Stimulated activated CD8-positive, alpha-beta memory T cell treated with anti-CD3 and anti-CD28 coated beads, Interleukin-4, amount 100 ng/mL, for 48 hours (primary cell): ENCODE measurements around the gene APOD.
"Not testable (repeated sequence)": the region's sequence is repeated elsewhere in the genome, so short reads cannot be mapped to it uniquely, and the experiment has no call there.

Experiments
- DNase-seq: peaks from one replicate; pipeline ENCODE4 v3.0.0-alpha.2; 2020

APOD gene

DNA sequence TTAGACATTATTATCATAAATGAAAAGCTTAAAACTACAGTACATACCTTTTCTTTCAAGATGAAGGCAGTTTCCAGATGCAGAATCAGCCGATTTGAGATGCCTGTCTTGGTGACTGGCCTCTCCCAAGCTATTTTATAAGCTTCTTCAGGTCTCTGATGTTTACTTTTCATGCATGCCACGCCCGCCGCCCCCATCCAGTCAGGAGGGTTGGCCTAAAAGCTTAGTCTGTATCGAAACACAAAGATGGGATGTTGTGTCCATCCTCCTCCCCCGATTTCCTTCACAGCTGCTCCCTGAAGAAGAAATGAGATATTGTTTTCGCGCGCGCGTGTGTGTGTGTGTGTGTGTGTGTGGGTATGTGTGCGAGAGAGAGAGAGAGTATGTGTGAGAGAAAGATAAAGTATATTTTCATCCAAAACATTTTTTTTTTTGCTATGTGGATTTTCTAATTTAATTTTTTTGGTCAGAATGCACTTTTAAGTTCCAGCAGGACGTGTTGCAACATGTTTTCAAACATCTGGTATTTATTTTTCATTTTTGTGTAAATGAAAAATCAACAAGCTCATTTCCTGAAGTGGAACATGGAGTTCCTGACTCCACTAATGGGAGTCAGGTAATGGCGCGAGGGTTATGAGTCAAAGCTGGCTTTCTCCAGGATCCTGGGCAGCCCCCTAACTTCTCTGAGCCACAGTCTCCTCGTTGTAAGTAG lies at the start of gene APOD:
Gene APOD, minus strand, starts transcription at position 110 of the 712 bp plus-strand sequence. CDS start 4,479 bp downstream, outside the sequence.
- no peak for DNase-seq

DNA sequence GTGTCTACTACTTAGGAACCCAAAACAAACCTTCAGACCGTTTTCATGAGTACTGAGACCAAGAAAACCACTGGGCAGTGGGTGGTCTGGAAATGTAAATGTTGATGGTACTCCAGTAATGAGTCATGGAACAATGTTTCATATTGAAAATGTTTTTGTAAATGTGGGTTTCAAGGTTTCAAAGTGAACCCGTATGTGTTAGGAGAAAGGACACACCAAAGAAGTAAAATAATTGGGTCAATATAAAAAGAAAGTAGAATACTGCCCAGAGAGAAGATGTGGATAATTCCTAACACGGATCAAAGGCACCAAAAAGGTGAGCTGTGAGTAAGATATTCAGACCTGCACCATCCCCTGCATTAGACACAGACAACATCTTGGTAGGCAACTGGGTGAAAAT lies 49.6 kb upstream of the APOD start:
- not testable (repeated sequence) for DNase-seq

DNA sequence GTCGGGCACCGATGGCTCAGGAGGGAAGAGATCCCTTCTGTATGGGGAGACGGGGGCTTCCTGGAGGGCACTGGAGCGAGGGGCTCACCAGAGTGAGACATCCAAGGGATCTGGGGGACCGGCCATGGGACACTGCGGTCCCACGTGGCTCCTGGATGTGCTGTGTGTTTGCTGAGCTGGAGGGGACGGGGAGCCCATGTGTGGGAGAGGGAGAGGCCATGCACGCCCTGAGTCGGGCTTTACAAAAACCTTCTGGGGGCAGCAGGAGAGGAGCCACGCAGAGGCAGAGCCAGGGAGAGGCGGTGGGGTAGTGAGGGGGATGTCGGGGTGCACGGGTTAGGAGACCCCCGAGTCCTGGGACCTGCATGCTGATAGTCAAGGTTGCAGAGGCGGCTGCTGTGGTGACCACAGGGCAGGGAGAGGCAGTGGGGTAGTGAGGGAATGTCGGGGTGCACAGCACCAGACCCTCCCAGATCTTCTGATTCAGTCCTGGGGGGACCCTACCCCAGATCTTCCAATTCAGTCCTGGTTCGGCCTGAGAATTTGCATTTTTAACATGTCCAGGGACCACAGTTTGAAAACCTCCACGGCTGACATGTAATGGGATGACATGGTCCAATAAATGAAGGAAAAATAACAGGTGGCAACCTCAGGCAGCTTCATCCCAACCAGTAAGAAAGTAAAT lies 48.9 kb upstream of the APOD start:
- DNase-seq = peak; percentile 39

DNA sequence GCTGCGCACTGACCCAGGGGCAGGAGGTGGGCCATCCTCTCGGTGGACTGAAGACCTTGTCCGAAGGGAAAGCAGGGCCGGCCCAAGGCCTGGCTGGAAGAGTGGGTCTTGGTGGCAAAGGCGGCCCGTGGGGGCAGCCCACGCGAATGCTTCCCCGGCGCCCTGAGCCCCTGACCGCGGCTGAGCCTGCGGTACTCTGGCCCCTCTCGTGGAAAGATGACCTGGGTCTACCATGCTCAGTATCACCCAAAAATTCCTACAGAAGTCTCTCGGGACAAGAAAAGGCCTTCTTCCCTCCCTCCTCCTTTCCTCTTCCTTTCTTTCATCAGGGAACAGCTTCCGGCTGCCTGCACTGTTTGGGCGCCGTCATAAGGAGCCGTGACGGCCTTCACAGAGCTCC lies 48.3 kb upstream of the APOD start:
- peak; percentile 22 for DNase-seq

DNA sequence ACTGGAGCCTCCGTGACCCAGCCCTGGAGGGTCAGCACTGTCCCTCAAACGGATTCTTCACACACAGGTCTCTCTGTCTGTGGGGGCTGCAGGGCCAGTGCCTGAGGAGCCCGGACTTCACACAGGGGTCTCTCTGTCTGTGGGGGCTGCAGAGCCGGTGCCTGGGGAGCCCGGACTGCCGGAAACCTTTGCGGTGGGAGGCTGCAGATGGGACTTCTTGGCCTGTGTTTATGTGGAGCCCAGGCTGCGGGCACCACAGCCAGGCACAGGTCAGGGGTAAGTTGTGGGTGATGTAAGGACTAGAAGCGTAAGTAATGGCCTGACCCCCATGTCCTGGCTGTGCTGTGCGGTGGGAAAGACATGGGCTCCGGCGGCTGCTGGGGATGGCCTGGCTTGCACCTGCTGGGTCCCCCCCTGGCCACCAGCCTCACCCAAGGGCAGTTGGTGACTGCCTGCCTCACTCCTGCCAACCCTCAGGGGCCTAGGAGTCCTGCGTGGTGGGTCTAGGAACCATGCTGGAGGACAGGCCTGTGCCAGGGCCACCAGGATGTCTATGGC lies 47.3 kb upstream of the APOD start:
- not testable (repeated sequence) for DNase-seq

DNA sequence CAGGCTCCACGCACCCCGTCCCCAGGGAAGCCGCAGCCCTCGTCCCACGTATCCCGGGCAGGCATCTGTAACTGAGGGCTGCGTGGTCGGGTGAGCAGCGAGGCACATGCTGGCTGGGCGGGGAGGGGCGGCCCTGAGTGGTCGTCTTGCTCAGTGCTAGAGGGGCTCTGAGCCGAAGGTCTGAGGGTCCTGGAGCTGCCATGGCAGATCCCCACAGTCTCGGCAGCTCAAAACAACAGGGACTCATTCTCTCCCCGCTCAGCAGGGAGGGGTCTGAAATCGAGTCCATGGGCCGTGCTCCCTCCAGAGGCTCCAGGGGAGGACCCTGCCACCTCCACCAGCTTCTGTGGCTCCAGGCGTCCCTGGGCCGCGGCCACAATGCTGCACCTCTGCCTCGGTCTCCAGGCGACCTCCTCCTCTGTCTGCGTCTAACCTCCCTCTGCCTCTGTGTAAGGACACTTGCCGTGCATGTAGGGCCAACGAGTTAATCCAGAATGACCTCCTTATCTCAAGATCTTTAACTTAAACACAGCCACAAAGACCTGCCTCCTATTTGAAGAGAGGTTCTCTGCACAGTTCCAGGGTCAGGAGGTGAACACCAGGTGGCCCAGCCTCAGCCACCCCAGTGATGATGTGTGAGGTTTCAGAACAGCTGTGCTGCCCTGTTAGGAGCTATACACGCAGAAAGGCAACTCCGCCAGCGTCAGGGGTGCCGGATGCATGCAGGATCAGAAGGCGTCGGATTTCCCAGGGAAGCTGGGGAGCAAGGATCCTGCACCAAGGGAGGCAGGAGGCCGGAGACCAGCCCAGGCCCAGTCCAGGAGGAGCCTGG lies 46.6 kb upstream of the APOD start:
- DNase-seq = peak; percentile 21

DNA sequence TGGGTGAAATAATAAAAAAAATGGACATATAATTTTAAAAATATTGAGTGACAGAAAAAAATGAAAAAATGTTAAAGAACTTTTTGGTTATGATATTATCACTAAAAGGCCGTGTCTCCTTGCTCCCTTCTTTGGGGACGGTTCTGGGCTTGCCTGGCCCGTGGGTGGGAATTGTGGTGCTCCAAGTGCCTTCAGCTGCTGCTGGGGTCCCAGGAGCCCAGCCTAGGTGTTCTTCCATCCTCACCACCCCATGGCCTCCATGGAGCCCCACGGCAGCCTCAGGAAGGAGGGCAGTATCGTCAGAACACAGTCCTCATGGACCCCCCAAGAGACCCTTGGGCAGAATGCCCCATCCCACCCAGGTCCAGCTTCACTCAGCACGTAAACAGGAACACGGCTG lies 45.9 kb upstream of the APOD start:
- DNase-seq = not testable (repeated sequence)

DNA sequence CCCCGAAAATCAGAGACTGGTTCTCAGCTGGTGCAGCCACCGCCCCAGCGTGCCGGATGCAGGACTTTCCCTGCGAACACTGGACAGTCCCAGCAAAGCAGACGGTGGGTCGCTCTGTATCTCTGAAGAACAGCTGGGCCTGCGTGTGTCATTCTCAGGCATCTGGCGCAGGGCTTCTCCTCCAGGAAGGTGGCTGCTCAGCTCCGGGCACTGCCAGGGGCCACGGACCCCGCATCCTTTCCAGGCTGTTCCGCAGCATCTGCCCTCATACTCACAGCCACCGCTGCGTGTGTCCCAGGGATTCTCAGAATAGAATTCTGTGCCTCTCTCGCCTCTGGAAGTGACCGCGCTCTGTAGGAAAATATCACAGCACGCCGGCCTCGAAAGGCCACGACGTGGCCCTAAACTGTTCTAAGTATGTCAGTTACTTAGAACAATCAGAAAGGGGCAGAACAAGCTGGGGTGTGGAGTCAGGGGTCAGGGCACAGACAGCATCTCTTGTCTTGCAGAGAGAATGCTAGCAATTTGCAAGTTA lies 44.7 kb upstream of the APOD start:
- DNase-seq = peak; percentile 25

DNA sequence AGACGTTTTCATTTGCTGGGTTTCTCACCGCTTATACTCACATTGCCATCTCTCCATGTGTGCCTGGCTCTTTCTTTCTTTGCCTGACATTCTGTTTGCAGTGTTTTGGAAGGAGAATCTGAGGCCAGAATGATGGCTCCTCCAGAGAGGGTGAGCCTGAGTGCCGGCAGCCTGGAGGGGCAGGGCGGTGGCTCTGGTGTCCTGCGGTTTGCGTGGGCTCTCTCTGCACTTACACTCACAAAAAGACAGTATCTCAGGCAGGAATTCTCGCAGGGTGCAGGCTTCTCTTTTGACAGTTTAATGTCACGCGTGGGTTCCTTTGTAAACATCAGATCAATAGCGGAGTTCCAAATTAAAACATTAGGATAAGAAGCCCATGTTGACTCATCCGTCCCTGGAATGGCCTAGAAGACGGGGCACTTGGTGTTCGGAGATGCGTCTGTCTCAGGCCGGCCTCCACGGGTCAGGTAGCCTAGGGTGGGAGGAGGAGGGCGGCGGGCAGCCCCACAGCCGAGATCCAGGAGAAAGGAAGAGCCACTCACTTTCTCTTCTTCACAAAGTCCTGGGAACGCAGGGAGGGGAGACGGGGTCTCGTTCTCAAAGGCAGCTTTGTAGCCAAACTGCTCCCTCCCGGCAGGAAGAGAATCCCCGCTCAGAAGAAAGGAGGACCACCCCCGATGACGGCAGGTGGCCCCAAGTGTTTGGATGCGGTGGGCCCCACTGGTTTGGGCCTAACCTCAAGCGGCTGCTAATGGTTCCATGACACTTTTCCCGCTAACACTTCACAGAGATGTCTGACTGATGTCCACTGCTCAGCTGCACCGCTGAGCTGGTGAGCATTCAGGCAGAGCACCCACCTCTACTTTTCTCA lies 44.0 kb upstream of the APOD start:
- peak; percentile 22 for DNase-seq

DNA sequence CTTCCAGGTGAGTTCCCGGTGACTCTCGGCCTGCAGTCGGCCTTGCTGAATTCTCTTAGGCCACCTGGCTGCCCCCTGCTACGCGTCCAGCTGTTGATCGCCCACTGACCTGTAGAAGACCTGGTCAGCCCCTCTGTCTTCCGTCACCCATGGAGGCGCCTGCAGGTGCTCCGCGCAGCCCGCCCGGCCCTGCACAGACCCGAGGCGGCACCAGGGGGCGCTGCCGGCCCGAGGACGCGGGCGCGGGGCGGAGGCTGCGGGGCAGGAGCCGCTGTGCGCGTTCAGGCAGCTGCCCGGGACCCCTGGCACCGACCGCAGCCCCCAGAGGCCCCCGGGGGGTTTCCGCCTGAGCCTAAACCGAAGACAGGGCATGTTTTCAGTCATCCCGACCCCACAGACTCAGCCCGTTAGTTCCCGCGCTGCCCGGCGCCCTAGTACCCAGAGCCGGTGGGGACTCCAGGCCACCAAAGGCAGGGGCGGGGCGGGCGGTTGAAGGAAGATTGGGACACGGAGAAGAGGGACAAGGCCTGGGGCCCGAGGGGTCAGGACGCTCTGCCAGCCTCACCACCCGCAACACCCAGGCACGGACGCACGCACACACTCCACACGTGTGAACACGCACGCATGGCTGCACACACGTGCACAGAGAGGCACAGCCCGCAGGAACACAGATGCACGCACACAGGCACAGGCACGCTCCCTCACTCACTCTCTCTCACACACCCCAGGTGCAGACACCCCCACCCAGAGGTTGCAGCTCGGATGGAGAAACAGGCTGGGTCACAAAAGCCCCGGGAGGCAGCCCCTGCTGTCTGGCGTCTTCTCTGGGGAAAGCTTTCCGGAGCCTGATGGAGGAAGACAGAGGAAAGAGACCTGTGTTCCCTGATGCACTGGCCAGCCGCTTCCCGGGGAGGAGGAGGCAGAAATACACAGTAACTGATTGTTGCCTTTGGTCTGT lies 41.1 kb upstream of the APOD start:
- DNase-seq = peak; percentile 12

DNA sequence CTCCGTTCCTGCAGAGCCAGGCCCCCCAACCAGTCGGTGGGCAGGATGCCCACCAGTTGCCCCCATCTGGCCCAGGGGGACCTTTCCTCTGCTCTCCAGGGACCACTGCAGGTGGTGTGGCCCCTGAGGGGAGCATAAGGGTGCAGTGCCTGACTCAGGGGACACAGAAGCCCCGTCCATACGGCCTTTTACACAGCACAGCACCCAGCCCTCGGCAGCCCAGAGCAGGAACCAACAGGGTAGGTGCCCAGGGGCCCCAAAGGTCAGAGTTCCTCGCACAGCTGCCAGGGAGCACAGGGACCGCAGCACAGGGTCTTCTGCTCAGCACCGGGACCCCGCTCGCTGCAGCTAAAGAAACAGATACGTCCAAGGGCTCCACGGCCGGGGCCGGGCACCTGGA lies 40.4 kb upstream of the APOD start:
- DNase-seq = not testable (repeated sequence)

DNA sequence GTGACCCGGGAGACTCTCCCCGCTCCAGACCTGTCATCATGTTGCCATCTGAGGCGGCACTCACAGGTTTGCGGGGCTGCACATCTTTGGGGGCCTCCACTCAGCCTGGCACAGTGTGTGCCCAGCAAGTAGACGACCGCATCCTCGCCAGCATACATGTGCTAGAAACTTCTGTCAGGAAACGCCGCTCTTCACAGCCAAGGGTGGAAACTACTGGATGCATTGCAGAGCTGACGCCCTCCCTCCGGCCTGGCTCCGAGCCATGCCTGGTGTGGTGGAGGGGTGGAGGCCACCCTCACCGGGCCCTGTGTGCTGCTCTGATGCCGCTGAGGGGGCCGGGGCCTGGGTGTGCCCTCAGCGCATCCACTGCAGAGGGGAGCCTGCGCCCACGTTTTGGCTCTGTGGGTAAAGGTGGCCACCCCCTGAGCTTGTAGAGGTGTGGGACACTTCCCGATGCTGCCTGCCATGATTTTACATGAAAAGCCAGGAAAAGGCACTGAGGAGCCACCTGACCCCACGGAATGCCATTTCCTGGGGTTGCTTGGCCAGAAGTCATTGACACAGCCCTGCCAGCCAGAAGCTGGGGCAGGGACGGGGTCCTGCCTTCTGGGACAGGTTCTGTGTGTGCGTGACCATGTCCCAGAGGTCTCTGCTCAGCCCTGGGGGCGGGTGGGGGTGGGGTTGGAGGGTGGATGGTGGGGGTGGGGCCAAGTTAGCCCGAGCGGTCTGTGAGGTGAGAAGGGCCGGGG lies 39.7 kb upstream of the APOD start:
- DNase-seq = peak; percentile 22

DNA sequence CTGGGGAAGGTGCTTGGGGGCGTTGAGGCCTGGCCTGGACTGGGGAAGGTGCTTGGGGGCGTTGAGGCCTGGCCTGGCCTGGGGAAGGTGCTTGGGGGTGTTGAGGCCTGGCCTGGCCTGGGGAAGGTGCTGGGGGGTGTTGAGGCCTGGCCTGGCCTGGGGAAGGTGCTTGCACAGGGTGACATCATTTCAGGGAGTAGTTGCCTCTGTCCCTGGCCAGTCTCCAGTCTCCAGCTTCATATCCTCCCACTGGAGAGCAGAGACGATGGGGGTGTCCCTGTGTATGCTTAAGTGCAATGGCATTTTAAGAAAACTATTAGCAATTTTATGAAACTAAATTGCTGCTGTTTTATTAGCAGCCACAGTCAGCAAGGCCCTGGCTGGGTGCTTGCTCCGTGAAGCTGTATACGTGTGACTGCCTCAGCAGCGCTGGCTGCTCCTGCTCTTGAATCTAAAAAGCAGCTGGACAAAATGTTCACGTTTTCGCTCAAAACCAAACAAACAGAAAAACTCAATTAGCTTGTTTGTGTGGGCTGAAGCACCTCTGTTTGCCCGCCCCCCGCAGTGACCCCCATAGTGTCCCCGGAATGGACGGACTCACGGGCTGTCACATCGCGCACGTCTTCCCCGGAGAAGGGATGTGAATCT lies 38.9 kb upstream of the APOD start:
- not testable (repeated sequence) for DNase-seq

DNA sequence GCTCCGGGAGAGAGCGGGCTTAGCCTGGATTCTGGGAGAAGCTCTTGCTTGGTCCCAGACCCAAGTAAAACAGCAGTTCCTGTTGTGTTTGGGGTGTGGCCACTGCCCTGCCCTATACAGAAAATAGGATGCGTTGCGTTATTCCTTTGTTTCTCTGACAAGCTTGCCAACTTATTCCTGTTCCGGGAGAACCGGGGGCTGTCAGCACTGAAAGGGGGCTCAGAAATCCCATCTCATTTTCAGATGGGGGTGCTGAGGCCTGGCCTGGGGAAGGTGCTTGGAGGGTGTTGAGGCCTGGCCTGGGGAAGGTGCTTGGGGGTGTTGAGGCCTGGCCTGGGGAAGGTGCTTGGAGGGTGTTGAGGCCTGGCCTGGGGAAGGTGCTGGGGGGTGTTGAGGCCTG lies 38.3 kb upstream of the APOD start:
- DNase-seq = not testable (repeated sequence)

DNA sequence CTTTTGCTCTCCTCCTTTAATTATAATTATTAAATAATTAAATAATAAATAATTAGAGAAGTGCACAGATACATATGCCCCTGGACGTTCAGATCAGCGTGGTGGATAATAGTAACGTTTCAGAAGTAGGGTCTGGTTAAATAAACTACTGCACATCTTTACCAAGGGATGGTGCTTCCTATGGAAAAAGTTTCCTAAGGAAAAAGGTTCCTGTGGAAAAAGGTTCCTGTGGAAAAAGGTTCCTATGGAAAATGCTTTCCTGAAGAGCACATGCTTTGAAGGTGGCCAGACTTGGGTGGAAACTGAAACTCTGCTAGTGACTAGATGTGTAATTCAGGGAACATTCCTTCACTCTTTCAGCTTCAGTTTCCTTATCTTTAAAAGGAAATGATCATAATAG lies 37.4 kb upstream of the APOD start:
- not testable (repeated sequence) for DNase-seq

DNA sequence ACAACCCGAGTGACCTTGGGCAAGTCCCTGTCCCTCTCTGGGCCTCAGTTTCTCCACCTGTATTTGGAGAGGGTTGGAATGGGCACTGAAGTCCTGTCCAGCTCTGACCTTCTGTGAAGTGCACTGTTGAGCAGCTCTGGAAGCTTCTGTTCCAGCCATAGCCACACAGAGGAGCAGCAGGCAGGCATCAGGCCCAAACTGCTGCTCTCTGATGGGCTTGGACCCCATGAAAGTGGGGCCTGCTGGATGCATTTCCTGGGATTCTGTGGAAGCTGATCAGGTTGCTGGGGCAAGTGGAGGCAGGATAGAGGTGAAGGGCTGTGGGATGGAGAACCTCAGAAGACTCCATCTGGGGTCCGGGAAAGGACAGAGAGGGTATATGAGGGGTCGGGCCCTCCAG lies 36.7 kb upstream of the APOD start:
- not testable (repeated sequence) for DNase-seq

DNA sequence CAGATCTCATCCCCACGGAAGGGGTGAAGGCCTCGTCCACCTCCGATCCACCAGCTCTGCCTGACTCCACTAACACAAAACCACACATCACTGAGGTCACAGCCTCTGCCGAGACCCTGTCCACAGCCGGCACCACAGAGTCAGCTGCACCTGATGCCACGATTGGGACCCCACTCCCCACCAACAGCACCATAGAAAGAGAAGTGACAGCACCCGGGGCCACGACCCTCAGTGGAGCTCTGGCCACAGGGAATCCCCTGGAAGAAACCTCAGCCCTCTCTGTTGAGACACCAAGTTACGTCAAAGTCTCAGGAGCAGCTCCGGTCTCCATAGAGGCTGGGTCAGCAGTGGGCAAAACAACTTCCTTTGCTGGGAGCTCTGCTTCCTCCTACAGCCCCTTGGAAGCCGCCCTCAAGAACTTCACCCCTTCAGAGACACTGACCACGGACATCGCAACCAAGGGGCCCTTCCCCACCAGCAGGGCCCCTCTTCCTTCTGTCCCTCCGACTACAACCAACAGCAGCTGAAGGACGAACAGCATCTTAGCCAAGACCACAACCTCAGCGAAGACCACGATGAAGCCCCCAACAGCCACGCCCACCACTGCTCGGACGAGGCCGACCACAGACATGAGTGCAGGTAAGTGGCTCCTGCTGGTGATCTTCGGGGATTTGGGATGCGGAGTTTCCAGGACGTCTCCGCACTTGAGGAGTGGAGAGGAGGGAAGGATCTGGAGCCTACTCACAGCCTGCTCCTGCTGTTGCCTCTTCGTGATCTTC lies 36.0 kb upstream of the APOD start:
- not testable (repeated sequence) for DNase-seq
